ENCODE measurements around the gene TAS2R13.

GRCh38 chr12:10904686-10905085 is 4.7 kb downstream of the TAS2R13 start:
- TF ChIP-seq CTCF (IDR thresholded peaks at IDR 0.05) (no peak), EP300 (IDR thresholded peaks at IDR 0.05) (no peak), POLR2A (IDR thresholded peaks at IDR 0.05) (no peak)
